ENCODE data around the gene SLX4IP.
"Not testable (repeated sequence)": the region's sequence is repeated elsewhere in the genome, so short reads cannot be mapped to it uniquely, and the experiment has no call there.

SLX4IP gene

DNA sequence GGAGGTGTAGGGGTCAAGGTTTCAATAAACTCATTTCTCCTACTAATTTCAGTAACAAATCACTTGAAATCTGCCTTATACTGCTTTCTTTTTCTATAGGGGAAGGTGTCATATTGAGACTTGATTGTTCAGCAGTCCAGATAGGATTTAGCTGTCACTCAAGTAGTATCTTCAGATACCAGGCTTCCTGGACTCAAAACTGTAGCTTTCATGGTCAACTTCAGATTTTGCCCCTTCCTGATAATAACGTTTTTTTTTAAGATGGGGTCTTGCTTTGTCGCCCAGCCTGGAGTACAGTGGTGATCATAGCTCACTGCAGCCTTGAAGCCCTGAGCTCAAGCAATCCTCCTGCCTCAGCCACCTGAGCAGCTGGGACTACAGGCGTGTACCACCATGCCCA lies 160.9 kb downstream of the SLX4IP start:
- DNase-seq (ENCODE audit: extremely low read depth in 1 of 2, low read depth in 1 of 2), result no peak

DNA sequence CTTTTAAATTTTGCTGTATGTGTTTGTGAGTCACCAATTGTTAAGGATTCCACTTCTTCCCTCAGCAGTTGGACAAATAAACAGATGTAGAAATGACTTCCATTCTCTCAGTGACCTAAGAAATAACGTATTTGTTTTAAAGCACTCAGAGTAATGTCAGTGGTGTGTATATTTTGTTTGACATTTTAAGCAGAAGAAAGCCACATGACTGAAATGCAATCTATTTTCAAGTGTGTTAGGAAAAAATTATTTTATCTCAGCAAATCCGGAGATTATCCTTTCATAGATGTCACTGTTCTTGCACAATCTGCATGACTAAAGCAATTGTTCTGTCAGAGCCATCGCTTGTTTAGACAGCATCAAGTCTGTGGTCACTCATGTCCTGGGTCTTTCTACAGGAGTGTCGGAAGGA lies 161.6 kb downstream of the SLX4IP start:
- no peak for DNase-seq (ENCODE audit: extremely low read depth in 1 of 2, low read depth in 1 of 2)

DNA sequence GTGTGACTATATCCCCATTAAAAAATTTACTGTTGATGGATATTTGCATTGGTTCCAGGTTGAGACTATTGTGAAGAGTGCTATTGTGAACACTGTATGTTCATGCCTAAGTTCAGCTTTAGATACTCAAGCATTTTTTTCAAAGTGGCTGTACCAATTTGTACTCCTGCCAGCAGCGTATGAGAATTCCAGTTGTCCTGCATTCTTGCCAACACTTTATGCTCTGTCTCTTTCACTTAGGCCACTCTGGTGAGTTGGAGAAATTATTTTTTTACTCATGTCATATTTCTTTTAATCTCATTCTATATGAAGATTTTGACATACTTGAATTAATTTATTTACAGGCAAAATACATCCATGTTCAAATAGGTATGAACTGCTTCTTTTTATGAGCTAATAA lies 162.5 kb downstream of the SLX4IP start:
- no peak for DNase-seq (ENCODE audit: extremely low read depth in 1 of 2, low read depth in 1 of 2)

DNA sequence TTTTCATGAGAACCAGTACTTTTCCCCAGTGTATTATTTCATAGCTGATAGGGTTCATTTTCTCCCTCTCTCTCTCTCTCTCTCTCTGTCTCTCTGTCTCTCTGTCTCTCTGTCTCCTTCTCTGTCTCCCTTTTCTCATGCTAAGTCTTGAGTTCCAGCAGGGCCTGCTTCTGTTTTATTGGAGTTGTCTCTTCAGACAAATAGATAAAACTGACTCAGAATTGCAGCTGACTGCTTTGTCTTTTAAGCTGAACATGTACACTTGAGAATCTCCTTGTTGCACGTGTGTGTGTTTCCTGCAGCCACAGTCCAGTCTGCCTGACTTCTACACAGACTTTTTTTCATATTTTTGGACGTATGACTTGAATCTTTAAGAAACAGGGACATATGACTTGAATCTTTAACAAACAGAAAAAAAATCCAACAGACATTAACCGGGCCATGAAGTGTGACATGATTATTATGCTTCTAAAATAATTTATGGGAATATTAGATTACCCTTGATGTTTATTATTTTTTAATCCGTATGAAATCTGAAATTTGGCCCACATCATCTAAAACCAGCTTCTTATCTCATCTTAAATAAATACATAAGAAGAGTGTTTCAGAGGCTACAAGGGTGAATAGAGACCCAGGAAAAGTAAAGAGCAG lies 167.2 kb downstream of the SLX4IP start:
- DNase-seq (ENCODE audit: extremely low read depth in 1 of 2, low read depth in 1 of 2), result no peak

DNA sequence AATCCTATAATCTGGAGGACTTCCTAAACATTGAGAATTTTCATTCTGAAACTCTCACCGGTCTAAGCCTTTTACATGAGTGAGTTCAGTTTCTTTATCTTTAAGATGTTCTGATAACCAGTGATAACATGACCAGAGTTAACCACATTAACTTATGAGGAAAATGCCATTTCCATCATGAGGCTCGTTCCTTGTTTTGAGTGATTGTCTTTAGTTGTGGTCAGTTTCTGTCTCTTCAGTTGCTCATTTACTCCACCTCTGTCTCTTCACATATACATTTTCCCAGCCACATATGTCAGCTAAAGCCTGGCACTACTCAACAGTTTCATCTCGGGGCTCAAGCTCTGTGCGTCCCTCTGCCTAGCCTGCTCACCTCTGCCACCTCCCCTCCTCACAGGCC lies 168.3 kb downstream of the SLX4IP start:
- DNase-seq (ENCODE audit: extremely low read depth in 1 of 2, low read depth in 1 of 2), result peak in 1 of 2 donors; percentile 13

DNA sequence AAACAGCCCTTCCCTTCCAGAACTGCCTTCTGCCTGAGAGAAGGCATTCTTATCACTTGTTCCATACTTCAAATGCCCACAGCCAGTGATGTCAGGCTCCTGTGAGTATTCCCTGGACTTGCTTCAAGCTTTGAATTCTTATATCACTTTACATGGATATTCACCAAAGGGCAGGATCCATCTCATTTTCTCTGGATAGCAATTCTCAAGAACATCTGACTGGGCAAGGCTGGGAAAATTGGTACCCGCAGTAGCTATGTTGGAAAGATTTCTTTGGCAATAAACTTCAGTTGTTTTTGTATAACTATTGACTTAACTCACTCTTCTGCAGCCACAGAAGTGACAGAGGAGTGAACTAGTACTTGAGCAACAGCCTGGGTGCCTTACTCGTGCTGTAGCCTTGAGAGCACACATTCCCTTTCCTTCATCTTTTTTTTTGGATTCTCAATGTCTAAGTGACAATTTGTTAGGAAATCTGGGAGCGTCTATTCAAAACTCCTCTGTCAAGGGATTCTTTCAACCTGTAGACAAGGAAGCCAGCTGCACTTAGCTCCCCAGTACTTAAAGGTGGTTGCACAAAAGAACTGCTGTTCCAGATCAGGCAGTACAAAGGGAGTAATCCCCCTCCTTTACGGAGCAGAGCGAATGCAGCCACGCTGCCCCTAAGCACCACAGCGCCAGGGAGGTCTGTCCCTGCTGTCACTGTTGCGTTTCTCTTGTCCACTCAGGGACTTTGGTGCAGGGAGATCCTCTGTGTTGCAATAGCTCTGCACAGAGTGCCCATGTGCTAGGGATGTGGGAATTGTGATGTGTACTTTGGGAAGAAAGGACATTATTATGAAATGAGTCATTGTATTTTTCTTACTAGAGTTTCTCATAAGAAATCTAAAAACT lies 169.1 kb downstream of the SLX4IP start:
- DNase-seq (ENCODE audit: extremely low read depth in 1 of 2, low read depth in 1 of 2), result no peak

DNA sequence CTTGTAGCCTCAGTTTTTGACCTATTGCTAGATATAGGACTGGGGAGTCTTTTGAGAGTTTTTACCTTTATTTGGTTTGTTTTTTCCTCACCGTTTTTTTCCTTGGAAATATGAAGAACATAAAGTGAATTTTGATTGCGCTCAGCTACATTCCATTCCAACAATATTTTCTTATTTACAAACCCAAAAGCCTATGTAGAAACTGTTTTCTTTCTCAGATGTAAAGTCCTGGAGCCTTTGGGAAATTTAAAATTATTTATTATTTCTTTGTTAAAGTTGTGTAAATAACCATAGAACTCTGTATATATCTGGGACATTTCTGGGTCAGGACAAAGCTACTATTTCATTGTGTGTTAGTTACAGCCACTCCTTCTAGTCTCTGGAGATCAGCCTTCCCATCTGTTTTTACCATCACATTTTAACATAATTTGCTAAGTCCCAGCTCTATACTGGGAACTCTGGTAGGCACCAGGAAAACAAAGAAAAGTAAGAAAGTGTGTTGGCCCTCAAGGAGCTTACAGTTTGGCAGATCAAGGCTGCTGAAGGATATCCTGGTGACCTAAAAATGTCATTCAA lies 169.8 kb downstream of the SLX4IP start:
- DNase-seq (ENCODE audit: extremely low read depth in 1 of 2, low read depth in 1 of 2), result no peak

DNA sequence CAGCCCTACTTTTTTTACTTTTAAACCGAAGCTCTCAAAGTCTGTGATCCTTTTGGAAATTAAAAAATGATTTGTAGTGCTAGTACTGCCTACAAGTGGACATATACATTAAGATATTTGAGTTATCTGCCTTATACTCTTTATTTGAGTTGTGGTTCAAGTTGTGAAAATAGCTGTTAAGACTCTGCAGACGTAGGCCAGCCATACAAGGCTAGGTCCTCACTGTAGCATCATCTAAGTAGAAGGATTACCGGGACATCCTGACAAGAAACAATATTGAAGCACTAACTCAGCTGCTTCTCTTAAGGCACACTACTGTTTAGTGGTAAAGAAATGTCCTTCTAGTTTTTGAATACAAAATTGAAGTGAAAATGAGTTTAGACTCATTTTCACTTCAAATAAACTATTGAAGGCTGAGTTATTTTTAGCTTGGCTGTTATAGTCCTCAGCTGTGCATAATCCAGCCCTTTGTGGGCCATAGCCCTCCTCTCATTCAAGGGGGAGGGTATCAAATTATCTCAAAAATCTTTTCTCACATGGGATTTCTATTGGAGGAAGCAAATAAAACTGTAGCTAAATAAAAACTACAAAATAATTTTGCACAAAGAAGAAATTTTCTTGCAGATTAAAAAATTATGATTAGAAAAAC lies 170.6 kb downstream of the SLX4IP start:
- no peak for DNase-seq (ENCODE audit: extremely low read depth in 1 of 2, low read depth in 1 of 2)

DNA sequence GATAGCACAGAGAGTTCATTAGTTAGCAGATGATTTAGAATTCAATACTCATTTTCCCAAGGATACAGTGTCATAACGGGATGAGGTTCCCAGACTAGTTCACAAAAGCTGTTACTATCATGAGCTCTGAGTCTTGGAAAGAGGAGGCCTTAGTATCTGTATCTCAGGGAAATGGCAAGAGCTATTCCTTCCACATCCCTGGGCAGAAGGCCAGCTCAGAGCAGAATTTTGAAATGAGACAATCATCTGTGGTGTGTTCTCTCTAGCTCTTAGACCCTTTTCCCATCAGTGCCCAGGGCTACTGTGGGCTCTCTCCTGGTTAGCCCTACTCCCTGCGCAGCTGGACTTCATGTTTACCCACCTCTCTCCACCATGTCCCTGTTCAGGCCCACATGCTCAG lies 174.2 kb downstream of the SLX4IP start:
- DNase-seq (ENCODE audit: extremely low read depth in 1 of 2, low read depth in 1 of 2), result no peak

DNA sequence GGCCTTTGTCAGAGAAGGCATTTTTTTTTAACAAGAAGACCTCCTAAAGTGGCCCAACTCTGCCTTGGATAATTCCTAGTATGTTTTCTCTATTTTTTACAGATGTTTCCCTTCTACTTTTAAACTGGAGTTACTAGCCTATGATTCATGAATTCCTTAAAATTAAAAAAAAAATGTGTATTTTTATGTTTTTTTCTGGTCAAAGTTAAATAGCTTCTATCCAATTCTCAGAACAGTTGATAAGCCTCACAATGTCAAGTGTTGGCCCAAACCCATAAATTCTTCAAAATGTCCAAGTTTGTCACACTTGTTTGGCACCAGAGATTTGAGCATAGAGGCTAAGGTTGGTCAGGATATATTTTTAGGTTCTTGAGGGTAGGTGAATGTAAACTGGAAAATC lies 174.7 kb downstream of the SLX4IP start:
- no peak for DNase-seq (ENCODE audit: extremely low read depth in 1 of 2, low read depth in 1 of 2)

DNA sequence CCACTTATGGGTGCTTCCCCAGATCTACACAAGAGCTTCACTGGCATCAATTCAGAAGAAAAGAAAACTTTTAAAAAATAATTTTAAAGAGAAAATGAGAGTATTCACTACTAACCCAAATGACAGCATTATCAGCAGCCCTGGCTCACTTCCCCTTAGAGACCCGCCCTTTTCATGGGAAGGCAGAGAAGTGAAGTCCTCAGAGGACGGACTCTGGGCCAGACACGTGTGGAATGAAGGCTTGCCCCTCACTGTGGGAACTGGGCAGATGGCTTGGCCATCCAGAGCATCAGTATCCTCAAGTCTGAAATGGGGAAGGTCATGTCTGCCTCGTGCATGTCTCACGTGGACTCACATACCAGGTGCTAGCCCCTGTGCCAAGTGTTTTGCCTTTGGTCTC lies 175.1 kb downstream of the SLX4IP start:
- DNase-seq (ENCODE audit: extremely low read depth in 1 of 2, low read depth in 1 of 2), result no peak

DNA sequence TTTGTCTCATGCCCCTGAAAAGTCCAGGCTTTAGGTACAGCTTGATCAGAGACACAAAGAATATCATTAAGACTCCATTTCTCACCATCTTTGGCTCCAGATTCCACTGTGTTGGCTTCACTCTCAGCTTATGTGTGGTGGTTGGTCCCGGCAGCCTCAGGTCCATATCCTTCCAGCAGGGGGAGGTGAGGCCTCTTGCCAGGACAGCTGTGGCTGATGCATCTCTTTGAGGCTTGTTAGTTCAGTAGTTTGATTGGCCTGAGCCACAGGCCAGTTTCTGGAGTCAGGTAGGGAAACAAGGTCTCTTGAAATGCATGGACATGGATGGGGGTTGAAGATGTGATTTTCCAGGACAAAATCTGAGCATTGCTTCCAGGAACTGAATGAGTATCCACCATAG lies 176.3 kb downstream of the SLX4IP start:
- no peak for DNase-seq (ENCODE audit: extremely low read depth in 1 of 2, low read depth in 1 of 2)

DNA sequence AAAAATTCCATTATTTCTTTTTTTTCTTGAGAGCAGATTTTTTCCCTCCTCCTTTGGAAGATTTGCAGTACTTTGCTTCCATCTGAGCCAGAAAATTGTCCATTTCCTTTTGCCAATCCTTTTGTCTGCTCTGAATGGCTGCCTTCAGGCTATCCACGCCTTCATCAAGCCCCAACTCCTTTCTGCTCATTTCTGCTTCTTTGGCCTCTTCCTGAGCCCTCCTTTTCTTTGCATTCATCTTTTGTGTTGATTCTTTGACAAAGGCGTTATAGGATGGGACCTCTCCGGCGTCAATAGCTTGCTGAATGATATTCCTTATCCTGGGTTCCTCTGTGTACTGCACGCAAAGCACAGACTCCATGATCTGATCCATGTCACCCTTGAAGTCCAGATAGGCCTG lies 178.3 kb downstream of the SLX4IP start:
- DNase-seq (ENCODE audit: extremely low read depth in 1 of 2, low read depth in 1 of 2), result not testable (repeated sequence)

DNA sequence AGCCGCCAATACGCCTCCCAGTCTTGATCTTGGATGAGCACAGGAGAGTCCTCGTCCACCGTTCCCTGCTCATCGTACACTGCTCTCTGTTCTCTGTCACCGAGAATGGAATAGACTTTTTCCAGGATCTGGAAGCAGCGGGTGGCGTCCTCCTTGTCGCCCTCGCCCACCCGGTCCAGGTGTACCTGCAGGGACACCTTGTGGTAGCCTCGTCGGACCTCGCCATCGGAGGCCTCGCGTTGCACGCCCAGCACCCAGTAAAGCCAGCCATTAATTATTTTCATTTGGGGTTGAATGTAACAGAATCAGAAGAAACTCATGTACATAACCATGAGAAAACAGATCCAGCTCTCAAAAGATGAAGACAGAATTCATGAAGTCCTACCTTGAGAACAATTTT lies 178.8 kb downstream of the SLX4IP start:
- DNase-seq (ENCODE audit: extremely low read depth in 1 of 2, low read depth in 1 of 2), result no peak

DNA sequence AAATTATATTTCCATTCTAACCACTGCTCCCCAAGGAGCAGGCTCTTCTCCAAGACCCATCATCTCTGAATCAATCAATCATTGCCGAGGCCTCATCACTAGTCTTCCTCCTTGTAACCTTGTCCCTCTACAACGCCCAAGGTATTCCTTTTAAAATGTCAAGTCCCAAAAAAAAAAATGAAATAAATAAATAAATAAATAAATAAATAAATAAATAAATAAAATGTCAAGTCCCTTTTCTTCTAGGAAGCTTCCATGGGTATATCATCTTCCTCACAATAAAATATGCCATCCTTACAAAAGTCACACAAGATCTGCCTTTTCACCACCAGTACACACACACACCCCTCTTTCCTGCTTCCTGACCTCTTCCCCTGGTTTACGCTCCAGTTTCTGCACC lies 181.1 kb downstream of the SLX4IP start:
- no peak for DNase-seq (ENCODE audit: extremely low read depth in 1 of 2, low read depth in 1 of 2)

DNA sequence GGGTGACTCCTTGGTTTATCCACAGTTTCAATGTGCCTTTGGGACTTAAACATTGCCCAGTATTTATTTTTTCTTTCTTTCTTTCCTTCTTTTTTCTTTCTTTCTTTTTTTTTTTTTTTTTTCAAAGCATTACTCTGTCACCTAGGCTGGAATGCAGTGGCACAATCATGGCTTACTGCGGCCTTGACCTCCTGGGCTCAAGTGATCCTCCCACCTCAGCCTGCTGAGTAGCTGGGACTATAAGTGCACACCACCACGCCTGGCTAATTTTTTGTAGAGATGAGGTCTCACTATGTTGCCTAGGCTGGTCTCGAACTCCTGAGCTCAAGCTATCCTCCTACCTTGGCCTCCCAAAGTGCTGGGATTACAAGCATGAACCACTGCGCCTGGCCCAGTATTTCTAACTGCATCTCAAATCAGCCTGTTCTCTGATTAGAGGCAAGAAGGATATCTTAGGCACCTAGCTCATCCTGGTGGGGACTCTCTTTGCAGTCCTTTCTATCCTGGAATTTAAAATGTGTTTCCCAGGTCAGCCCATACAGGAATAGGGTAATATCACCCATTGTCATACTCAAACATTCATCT lies 182.5 kb downstream of the SLX4IP start:
- not testable (repeated sequence) for DNase-seq (ENCODE audit: extremely low read depth in 1 of 2, low read depth in 1 of 2)

DNA sequence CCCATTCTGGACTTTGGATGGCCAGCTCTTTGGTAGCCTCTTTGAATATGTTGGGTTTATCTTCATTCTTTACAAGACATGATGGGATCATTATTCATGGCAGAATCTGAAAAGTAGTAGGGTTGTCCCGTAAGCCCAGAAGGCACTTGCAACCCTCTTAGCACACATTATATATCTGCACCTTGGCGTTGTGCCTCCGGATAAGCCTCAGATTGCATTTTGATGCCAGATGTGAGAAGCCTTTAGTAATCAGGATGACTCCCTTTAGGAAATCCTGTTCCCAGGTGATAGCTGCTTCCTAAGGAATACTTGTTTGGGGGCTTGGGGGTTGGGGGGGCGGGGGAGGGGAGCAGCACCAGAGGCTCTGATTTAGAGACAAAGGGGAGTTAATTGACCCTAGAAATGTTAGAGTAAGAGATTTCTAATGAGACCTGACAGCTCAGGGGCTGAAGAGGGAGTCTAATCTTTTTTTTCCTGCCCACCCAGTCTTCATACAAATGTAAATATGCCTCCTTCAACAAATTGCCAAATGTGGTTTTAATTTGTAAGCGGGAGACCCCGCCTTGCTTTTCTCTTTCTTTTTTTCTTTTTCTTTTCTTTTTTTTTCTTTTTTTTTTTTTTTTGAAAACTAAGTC lies 183.6 kb downstream of the SLX4IP start:
- no peak for DNase-seq (ENCODE audit: extremely low read depth in 1 of 2, low read depth in 1 of 2)

DNA sequence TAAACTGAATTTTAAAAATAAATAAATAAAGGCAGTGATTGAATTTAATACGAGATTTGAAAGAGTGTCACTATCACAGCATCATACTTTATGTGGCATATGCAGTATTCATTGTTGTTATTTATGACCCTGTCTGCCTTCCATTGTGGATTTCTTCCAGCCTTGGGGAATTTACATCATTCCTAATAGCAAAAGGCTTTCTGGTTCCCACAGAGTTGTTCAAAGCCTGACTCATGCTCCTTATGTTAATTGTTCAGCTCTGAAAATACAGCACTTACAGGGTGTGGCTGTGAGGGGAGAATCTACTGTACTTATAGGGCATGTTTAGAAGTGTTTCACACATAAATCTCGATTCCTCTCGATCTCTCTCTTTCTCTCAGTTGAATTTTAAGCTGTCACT lies 184.3 kb downstream of the SLX4IP start:
- no peak for DNase-seq (ENCODE audit: extremely low read depth in 1 of 2, low read depth in 1 of 2)

DNA sequence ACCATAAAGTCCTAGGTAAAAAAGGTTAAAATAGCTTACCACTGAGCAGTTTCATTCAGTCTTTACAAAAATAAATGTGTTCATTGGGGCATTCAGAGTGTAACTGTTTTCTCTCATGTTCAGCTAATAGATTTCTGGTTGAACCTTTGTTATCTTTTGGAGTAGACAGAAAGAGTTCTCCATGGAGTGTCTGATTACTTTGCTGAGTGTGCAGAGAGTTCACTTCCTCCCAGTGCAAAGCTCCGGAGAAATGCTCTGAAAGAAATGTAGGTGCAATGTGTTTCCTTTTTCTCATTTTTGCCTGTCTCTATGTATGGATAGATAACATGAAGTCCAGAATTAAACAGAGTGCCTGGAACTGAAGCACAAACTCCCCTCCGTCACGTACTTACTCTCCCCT lies 186.0 kb downstream of the SLX4IP start:
- no peak for DNase-seq (ENCODE audit: extremely low read depth in 1 of 2, low read depth in 1 of 2)

DNA sequence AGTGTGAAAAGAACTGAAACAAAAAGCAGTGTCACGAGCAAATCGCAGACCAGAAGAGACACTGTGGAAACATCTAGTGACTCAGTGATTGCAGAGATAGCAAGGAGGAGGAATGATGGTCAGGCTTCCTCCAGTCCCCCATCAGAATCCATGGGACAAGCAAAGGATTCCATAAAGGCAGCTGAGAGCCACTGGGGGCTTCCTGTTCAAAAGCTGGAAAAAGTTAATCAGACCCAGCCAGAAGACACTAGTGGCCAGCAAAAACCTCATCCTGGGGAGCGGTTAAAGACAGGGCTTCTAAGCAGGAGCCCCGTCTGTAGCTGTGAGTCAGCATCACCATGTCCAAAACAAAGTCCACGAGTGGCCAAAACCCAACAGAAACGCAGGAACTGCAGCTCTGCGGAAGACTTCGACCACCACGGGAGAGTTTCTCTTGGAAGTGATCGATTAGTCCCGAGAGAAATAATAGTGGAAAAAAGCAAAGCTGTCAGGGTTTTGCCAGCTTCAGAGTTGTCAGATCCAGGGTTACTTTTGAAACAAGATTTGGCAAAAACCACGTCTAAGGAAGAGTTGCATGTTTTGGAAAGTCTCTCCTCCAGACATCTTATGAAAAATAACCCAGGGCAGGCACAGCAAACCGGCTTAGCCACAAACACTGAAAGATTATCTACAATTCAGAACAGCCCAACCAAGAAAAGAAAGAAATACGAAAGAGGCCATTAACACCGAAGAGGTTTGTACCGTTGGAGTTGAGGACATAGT lies 187.7 kb downstream of the SLX4IP start:
- no peak for DNase-seq (ENCODE audit: extremely low read depth in 1 of 2, low read depth in 1 of 2)

Measured in stimulated activated CD8-positive, alpha-beta memory T cell treated with anti-CD3 and anti-CD28 coated beads, Interleukin-7, amount 100 ng/mL, for 48 hours (primary cell).